Left forelimb (tissue), 1 donor: ENCODE measurements around the gene ST8SIA5.
"Not testable (repeated sequence)": the region's sequence is repeated elsewhere in the genome, so short reads cannot be mapped to it uniquely, and the experiment has no call there.

Experiments
- DNase-seq: peaks from one replicate; pipeline ENCODE4 v3.0.0-alpha.2; 2018; ENCODE audit warnings: low spot score

The ST8SIA5 gene

GRCh38 chr18:46756559-46757201 is at the start of gene ST8SIA5:
ST8SIA5 (minus strand) TSS chr18:46757053; CDS start chr18:46756508, 545 bp downstream.
- DNase-seq: no peak

DNA sequence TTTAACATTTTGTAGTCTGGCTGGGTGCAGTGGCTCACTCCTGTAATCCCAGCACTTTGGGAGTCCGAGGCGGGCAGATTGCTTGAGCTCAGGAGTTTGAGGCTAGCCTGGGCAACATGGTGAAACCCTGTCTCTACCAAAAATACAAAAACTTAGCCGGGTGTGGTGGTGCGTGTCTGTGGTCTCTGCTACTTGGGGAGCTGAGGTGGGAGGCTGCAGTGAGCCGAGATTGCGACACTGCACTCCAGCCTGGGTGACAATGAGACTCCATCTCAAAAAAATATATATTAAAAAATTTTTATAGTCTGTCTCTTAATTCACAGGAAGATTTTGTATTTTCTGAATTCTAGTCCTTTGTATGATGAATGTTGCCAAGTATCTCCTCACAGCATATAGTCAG is 39.1 kb upstream of the ST8SIA5 start:
- DNase-seq: not testable (repeated sequence)

- no peak for DNase-seq
Observed at GRCh38 chr18:46794607-46795006, 37.8 kb upstream of the ST8SIA5 start.

- no peak for DNase-seq
Observed at GRCh38 chr18:46793565-46793964, 36.7 kb upstream of the ST8SIA5 start.

GRCh38 chr18:46789088-46789487 is 32.2 kb upstream of the ST8SIA5 start:
- no peak for DNase-seq

- no peak for DNase-seq
Observed at GRCh38 chr18:46787674-46788073, 30.8 kb upstream of the ST8SIA5 start.

DNA sequence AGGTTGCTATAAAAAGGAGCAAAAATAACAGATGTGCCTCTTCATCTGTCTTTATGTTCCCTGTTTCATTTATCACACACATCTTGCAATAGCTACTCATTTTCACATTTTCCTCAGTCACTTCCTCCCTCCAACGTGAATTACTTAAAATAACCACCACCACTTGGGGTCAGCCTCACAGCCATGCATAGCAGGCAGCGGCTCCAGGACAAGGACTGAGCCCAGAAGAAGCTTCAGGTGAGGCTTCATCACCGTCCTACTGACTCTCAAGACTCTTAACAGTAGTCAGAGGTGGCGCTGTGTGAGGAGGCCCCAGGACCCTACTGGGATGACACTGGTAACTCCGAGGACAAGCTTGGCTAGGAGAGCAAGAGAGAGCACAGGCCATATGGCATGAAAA is 15.5 kb upstream of the ST8SIA5 start:
- no peak for DNase-seq

GRCh38 chr18:46771141-46771540 is 14.3 kb upstream of the ST8SIA5 start:
- DNase-seq: no peak

DNA sequence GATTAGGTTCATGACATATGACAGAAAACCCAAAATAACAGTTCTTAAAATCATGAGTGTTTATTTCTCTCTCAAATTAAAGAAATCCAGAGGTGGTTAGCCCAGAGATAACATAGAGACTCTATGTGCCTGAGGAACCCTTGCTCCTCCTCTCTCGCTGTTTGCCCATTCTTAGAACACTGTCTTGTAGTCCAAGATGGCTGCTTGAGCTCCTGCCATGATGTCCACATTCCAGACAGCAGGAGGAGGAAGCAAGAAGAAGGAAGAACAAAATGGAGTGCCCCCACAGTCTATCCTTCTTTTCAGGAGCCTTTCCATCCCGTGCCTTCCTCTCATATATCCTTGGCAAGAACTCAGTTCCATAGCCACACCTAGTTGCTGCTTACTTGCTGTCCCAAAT is 13.9 kb upstream of the ST8SIA5 start:
- no peak for DNase-seq

- no peak for DNase-seq
Observed at GRCh38 chr18:46768166-46768921, 11.5 kb upstream of the ST8SIA5 start.

- no peak for DNase-seq
Observed at GRCh38 chr18:46767217-46767616, 10.4 kb upstream of the ST8SIA5 start.

- DNase-seq: no peak
Observed at GRCh38 chr18:46764586-46764985, 7.7 kb upstream of the ST8SIA5 start.

GRCh38 chr18:46761059-46761769 is 4.4 kb upstream of the ST8SIA5 start:
- DNase-seq: no peak

DNA sequence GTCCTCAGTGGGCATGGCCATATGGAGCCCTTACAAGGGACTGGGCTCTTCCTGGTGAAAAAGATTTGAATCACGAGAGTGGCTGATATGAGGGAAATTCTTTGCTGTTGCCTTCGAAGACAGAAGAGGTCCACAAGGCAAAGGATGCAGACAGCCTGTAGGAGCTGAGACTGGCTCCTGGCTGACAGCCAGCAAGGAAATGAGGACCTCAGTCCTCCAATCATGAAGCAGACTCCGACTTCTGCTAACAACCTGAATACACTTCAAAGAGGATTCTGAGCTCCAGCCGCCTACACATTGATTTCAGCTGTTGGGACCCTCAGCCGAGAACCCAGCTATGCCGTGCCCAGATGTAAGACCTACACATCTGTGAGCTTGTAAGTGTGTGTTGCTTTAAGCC is 3.0 kb upstream of the ST8SIA5 start:
- DNase-seq: no peak

DNA sequence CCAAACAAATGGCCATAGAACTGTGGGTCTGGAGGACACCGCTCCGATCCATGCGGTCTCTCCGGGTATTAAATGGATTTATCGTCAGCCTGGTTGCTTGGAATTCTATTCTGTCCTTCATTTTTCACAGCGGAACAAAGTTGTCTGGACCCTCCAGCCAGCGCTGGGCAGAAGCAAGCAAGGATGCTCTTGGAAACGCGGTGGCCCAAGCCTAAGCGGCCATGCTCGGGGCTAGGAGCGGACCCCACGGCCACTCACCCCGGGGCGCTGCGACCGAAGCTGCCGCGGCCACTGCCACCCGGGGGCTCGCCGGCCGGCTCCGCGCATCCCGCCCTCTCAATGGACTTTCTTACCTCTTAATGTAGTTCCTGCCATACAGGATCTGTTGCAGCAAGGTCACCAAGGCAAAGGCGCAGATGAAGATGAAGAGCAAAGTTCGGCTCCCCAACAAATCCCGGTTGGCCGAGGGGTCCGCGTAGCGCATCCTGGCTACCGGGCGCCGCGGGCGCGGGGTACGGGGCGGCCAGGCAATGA is 761 bp downstream of the ST8SIA5 start:
- DNase-seq: no peak

DNA sequence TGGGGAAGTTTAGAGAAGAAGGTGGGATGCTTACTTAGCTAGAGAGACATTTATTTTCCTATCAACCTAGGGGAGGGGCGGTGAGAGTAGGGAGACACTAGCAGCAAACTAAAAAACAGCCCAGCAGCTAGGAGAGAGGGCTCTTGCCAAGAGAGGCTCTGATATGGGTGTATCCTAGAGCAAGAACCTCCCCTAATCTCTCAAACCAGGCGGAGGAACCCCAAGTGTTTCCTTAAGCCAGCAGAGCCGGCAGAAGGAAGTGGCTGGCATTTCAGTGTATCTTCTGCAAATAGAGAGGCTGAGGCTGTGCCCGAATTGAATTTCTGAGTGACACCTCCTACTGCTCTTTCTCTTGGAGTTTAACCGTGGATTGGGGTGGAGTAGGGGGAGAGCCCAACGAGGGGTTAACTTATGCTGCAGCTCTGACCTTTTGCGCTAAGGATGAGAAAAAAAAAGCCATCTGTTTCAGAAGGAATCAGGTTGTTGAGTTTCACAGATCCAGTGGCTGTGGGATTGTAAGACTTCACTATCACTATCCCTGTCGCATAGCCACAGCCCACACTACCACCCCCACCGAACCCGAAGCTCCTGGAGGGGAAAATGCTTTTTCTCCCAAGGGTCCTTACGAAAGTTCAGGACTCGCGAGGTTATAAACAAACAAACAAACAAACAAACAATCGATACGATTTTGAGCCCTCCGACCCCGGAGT is 1.4 kb downstream of the ST8SIA5 start:
- no peak for DNase-seq

GRCh38 chr18:46754661-46755292 is 2.1 kb downstream of the ST8SIA5 start:
- no peak for DNase-seq

GRCh38 chr18:46754188-46754587 is 2.7 kb downstream of the ST8SIA5 start:
- no peak for DNase-seq

DNA sequence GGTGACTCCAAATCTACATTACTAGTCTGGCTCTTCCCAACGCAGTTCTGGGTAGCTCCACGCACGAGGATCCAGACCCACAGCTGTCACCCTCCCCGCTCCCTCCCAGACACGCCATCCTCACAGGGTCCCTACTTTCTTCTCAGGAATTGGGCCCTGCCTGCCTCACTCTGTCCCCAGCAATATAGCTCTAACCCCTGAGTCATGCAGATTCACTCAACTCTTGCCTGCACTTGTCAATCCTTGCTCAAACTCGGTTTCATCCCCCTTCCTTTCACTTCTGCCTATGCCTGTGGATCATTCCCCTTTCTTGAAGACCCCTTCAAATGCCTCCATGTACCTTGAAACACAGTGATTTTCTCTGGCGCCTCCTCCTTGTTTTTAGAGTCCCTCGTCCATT is 5.0 kb downstream of the ST8SIA5 start:
- DNase-seq: no peak

- no peak for DNase-seq
Observed at GRCh38 chr18:46750626-46751025, 6.2 kb downstream of the ST8SIA5 start.

- DNase-seq: no peak
Observed at GRCh38 chr18:46748466-46748865, 8.4 kb downstream of the ST8SIA5 start.

- DNase-seq: no peak
Observed at GRCh38 chr18:46740046-46740445, 16.8 kb downstream of the ST8SIA5 start.
